WTC11 (cell line): ENCODE results near the gene PAFAH1B2. TPM values are rescaled to one million over a fixed set of nuclear protein-coding genes. Genes with fewer than 3 reads are reported as not detected.

ENCODE experiments used
- ATAC-seq: fragments of 200-7000 bp; cut with Tn5 transposase; 2 replicates; pipeline ENCODE4 v1.10.0; 2021; ENCODE audit warnings: mild to moderate bottlenecking, moderate library complexity
- CTCF ChIA-PET: fragments of 300-600 bp; sonication (Branson Sonifier 250); formaldehyde crosslinking; loops from one replicate; lab custom pipeline; 2021; ENCODE audit warnings: antibody characterized with exemption; lab: Charles Lee
- POLR2A ChIA-PET: fragments of 350-600 bp; sonication (Branson Sonifier 250); formaldehyde crosslinking; loops from one replicate; lab custom pipeline; 2021; ENCODE audit warnings: antibody characterized with exemption; lab: Charles Lee
- DNase-seq: peaks from one replicate; pipeline ENCODE4 v3.0.0; 2021; ENCODE audit warnings: low spot score
- H3K27ac Mint-ChIP-seq: 2 replicates; pipeline ENCODE4 v1.8.0; 2021; ENCODE audit warnings: mixed read lengths
- H3K27me3 Mint-ChIP-seq: 2 replicates; pipeline ENCODE4 v1.8.0; 2021; ENCODE audit warnings: low read depth, mild to moderate bottlenecking, moderate library complexity, mixed read lengths
- H3K36me3 Mint-ChIP-seq: 2 replicates; pipeline ENCODE4 v1.8.0; 2021; ENCODE audit warnings: mixed read lengths
- H3K4me1 Mint-ChIP-seq: 2 replicates; pipeline ENCODE4 v1.8.0; 2022; ENCODE audit warnings: mixed read lengths
- H3K4me3 Mint-ChIP-seq: 2 replicates; pipeline ENCODE4 v1.8.0; 2021; ENCODE audit warnings: mild to moderate bottlenecking, moderate library complexity, mixed read lengths
- H3K9me3 Mint-ChIP-seq: 2 replicates; pipeline ENCODE4 v1.8.0; 2021; ENCODE audit warnings: mixed read lengths
- ESRRA ChIP-seq: sonication (generic); formaldehyde crosslinking; IDR thresholded peaks from 2 replicates; pipeline ENCODE4 v1.8.1; 2022; ENCODE audit warnings: mild to moderate bottlenecking, missing genetic modification reagents, borderline replicate concordance
- ETV6 ChIP-seq: sonication (generic); formaldehyde crosslinking; IDR thresholded peaks from 2 replicates; pipeline ENCODE4 v1.8.1; 2022; ENCODE audit warnings: mild to moderate bottlenecking, missing genetic modification reagents
- FOXJ3 ChIP-seq: sonication (generic); formaldehyde crosslinking; IDR thresholded peaks from 2 replicates; pipeline ENCODE4 v1.9.0; 2021; ENCODE audit warnings: missing genetic modification reagents, mild to moderate bottlenecking, borderline replicate concordance
- FOXK1 ChIP-seq: sonication (generic); formaldehyde crosslinking; IDR thresholded peaks from 2 replicates; pipeline ENCODE4 v1.8.0; 2022; ENCODE audit warnings: mild to moderate bottlenecking, moderate library complexity, missing genetic modification reagents
- FOXP1 ChIP-seq: sonication (generic); formaldehyde crosslinking; IDR thresholded peaks from 2 replicates; pipeline ENCODE4 v1.8.0; 2022; ENCODE audit warnings: missing genetic modification reagents, mild to moderate bottlenecking, moderate library complexity, borderline replicate concordance
- MXD4 ChIP-seq: fragments of 250-450 bp; sonication (Bioruptor Pico); IDR thresholded peaks from 2 replicates; pipeline ENCODE4 v1.8.0; 2021; ENCODE audit warnings: mild to moderate bottlenecking, moderate library complexity, borderline replicate concordance
- MYBL2 ChIP-seq: sonication (generic); formaldehyde crosslinking; IDR thresholded peaks from 2 replicates; pipeline ENCODE4 v1.8.1; 2023; ENCODE audit warnings: mild to moderate bottlenecking, moderate library complexity, missing genetic modification reagents
- NFATC4 ChIP-seq: fragments of 250-450 bp; sonication (Bioruptor Pico); IDR thresholded peaks from 2 replicates; pipeline ENCODE4 v1.9.0; 2021; ENCODE audit warnings: mild to moderate bottlenecking
- NR2C2 ChIP-seq: sonication (generic); formaldehyde crosslinking; IDR thresholded peaks from 2 replicates; pipeline ENCODE4 v1.8.0; 2022; ENCODE audit warnings: mild to moderate bottlenecking, missing genetic modification reagents
- RELA ChIP-seq: sonication (generic); formaldehyde crosslinking; IDR thresholded peaks from 2 replicates; pipeline ENCODE4 v1.8.1; 2022; ENCODE audit warnings: missing genetic modification reagents, mild to moderate bottlenecking, borderline replicate concordance
- RORB ChIP-seq: fragments of 250-450 bp; sonication (Bioruptor Pico); IDR thresholded peaks from 2 replicates; pipeline ENCODE4 v1.9.0; 2021; ENCODE audit warnings: mild to moderate bottlenecking
- SP1 ChIP-seq: sonication (generic); formaldehyde crosslinking; conservative IDR thresholded peaks from 2 replicates; pipeline ENCODE4 v1.8.1; 2022; ENCODE audit warnings: missing genetic modification reagents
- TEAD4 ChIP-seq: sonication (generic); formaldehyde crosslinking; IDR thresholded peaks from 2 replicates; pipeline ENCODE4 v1.8.0; 2022; ENCODE audit warnings: mild to moderate bottlenecking, missing genetic modification reagents
- ZBTB21 ChIP-seq: sonication (generic); formaldehyde crosslinking; IDR thresholded peaks from 2 replicates; pipeline ENCODE4 v1.8.1; 2023; ENCODE audit warnings: mild to moderate bottlenecking, missing genetic modification reagents, borderline replicate concordance
- ZNF121 ChIP-seq: sonication (generic); formaldehyde crosslinking; IDR thresholded peaks from 2 replicates; pipeline ENCODE4 v1.8.0; 2023; ENCODE audit warnings: missing genetic modification reagents
- ZNF416 ChIP-seq: fragments of 250-450 bp; sonication (Bioruptor Pico); IDR thresholded peaks from 2 replicates; pipeline ENCODE4 v1.9.0; 2021; ENCODE audit warnings: mild to moderate bottlenecking, inconsistent platforms
- total RNA-seq: library from RNA; stranded (reverse); gene quantifications from 3 replicates; pipeline ENCODE4 v1.2.3, GENCODE V29; 2021
- TF ChIP-seq, protein P1 (sequence below): sonication (generic); formaldehyde crosslinking; IDR thresholded peaks from 2 replicates; pipeline ENCODE4 v1.8.1; 2023; ENCODE audit warnings: mild to moderate bottlenecking, missing genetic modification reagents, borderline replicate concordance
- TF ChIP-seq, protein P2 (sequence below): sonication (generic); formaldehyde crosslinking; IDR thresholded peaks from 2 replicates; pipeline ENCODE4 v1.8.1; 2023; ENCODE audit warnings: mild to moderate bottlenecking, moderate library complexity, missing genetic modification reagents
- TF ChIP-seq, protein P3 (sequence below): fragments of 250-450 bp; sonication (Bioruptor Pico); IDR thresholded peaks from 2 replicates; pipeline ENCODE4 v1.9.0; 2021; ENCODE audit warnings: mild to moderate bottlenecking
- TF ChIP-seq, protein P4 (sequence below): sonication (generic); formaldehyde crosslinking; IDR thresholded peaks from 2 replicates; pipeline ENCODE4 v1.8.1; 2022; ENCODE audit warnings: mild to moderate bottlenecking, moderate library complexity, missing genetic modification reagents
- TF ChIP-seq, protein P5 (sequence below): sonication (generic); formaldehyde crosslinking; IDR thresholded peaks from 2 replicates; pipeline ENCODE4 v1.8.0; 2022; ENCODE audit warnings: mild to moderate bottlenecking, missing genetic modification reagents
- TF ChIP-seq, protein P6 (sequence below): sonication (generic); formaldehyde crosslinking; IDR thresholded peaks from 2 replicates; pipeline ENCODE4 v1.8.1; 2023; ENCODE audit warnings: mild to moderate bottlenecking, missing genetic modification reagents, moderate library complexity
- TF ChIP-seq, protein P7 (sequence below): sonication (generic); formaldehyde crosslinking; IDR thresholded peaks from 2 replicates; pipeline ENCODE4 v1.8.1; 2022; ENCODE audit warnings: mild to moderate bottlenecking, missing genetic modification reagents, moderate library complexity, borderline replicate concordance
- TF ChIP-seq, protein P8 (sequence below): sonication (generic); formaldehyde crosslinking; IDR thresholded peaks from 2 replicates; pipeline ENCODE4 v1.8.0; 2022; ENCODE audit warnings: mild to moderate bottlenecking, missing genetic modification reagents

Gene PAFAH1B2
- total RNA-seq, 1 experiment from 2014 or later = 138 TPM

DNA sequence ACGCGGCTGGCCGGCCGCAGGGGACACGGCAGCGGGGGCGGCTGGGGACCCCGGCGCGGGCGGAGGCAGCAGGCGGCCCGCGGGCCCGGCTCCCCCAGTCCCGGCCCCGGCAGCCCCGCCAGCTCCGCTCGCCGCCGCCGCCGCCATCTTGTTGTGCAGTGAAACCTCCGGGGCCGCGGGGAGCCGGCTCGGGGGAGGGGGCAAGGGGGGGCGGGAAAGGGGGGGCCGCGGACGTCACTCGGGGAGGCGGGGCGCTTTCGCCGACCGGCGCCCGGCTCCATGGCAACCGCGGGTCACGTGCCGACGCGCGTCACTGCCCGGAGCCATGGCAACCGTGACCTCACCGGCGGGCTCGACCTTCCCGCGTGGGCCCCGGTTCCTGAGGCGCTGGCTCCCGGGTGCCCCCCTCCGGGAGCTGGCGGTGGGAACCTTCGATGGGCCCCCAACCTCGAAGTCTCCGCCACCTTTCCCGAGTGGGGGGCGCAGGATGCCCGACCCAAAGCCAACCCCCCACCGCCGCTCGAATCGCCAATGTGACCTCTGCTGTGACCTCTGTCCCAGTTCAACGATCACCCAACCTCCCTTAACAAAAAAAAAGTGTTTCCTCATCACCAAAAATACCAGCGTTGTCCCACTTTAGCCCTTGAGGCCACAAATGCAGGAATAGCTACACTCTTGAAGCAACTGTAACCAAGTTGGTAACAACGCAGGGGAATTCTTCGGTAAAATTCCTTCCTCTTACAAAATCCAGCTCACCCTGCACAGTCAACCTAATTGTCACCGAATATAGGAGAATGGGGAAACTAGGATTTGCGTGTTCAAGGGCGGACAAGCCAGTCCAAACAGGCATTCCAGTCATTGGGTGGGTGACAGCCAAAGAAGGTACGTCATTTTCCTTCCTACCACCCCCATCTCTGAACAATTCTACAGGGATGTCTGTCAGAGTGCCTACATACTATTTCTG is 45.5 kb upstream of the PAFAH1B2 start, which contains the start of gene SIK3:
Gene SIK3 (minus strand): TSS at position 160 of the 964 bp plus-strand sequence. CDS start 13 bp downstream, at position 147.
- Mint-ChIP-seq H3K9me3 (no peaks in the 10 kb centered on the region), H3K27me3 (no peaks in the 10 kb centered on the region), H3K4me3 (peak within 1 kb of the TSS; percentile 92), H3K36me3 (no peaks in the 10 kb centered on the region), H3K4me1 (peaks cover 40% of the 10 kb centered on the region), H3K27ac (peak within 1 kb of the TSS; percentile 95)
- CTCF ChIA-PET = interaction anchor here (0.5 to 2.1 kb wide), 13 partner anchors 15 to 310 kb away, joined by 3 to 11 read pairs (median 5); partner anchors contain the start of genes APOA5, PAFAH1B2 and ZPR1
- DNase-seq (peak; percentile 90), ATAC-seq (peak; percentile 65)
- POLR2A ChIA-PET = interaction anchor here (0.6 to 1.0 kb wide), 3 partner anchors 45 to 307 kb away, joined by 3 to 7 read pairs (median 3); partner anchors contain the start of genes APOA5 and PAFAH1B2
- no peak for TF ChIP-seq MXD4 (CRISPR knock-in tag)
- TF ChIP-seq FOXP1 = no peak
- TF ChIP-seq, protein P1, sequence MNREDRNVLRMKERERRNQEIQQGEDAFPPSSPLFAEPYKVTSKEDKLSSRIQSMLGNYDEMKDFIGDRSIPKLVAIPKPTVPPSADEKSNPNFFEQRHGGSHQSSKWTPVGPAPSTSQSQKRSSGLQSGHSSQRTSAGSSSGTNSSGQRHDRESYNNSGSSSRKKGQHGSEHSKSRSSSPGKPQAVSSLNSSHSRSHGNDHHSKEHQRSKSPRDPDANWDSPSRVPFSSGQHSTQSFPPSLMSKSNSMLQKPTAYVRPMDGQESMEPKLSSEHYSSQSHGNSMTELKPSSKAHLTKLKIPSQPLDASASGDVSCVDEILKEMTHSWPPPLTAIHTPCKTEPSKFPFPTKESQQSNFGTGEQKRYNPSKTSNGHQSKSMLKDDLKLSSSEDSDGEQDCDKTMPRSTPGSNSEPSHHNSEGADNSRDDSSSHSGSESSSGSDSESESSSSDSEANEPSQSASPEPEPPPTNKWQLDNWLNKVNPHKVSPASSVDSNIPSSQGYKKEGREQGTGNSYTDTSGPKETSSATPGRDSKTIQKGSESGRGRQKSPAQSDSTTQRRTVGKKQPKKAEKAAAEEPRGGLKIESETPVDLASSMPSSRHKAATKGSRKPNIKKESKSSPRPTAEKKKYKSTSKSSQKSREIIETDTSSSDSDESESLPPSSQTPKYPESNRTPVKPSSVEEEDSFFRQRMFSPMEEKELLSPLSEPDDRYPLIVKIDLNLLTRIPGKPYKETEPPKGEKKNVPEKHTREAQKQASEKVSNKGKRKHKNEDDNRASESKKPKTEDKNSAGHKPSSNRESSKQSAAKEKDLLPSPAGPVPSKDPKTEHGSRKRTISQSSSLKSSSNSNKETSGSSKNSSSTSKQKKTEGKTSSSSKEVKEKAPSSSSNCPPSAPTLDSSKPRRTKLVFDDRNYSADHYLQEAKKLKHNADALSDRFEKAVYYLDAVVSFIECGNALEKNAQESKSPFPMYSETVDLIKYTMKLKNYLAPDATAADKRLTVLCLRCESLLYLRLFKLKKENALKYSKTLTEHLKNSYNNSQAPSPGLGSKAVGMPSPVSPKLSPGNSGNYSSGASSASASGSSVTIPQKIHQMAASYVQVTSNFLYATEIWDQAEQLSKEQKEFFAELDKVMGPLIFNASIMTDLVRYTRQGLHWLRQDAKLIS = no peak
- TF ChIP-seq, protein P2, sequence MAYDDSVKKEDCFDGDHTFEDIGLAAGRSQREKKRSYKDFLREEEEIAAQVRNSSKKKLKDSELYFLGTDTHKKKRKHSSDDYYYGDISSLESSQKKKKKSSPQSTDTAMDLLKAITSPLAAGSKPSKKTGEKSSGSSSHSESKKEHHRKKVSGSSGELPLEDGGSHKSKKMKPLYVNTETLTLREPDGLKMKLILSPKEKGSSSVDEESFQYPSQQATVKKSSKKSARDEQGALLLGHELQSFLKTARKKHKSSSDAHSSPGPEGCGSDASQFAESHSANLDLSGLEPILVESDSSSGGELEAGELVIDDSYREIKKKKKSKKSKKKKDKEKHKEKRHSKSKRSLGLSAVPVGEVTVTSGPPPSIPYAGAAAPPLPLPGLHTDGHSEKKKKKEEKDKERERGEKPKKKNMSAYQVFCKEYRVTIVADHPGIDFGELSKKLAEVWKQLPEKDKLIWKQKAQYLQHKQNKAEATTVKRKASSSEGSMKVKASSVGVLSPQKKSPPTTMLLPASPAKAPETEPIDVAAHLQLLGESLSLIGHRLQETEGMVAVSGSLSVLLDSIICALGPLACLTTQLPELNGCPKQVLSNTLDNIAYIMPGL (CRISPR knock-in tag) = peak; percentile 46; the same call in 1 of the 2 replicates
- TF ChIP-seq, protein P3, sequence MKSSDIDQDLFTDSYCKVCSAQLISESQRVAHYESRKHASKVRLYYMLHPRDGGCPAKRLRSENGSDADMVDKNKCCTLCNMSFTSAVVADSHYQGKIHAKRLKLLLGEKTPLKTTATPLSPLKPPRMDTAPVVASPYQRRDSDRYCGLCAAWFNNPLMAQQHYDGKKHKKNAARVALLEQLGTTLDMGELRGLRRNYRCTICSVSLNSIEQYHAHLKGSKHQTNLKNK (CRISPR knock-in tag) = no peak
- TF ChIP-seq ZNF416 (CRISPR knock-in tag) = no peak
- no peak for TF ChIP-seq NFATC4 (CRISPR knock-in tag)
- TF ChIP-seq TEAD4 = no peak
- no peak for TF ChIP-seq RORB (CRISPR knock-in tag)
- TF ChIP-seq, protein P4, sequence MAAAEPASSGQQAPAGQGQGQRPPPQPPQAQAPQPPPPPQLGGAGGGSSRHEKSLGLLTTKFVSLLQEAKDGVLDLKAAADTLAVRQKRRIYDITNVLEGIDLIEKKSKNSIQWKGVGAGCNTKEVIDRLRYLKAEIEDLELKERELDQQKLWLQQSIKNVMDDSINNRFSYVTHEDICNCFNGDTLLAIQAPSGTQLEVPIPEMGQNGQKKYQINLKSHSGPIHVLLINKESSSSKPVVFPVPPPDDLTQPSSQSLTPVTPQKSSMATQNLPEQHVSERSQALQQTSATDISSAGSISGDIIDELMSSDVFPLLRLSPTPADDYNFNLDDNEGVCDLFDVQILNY (CRISPR knock-in tag) = 0 out of 2 replicates have a peak, but pooled peaks have one; percentile 60
- TF ChIP-seq NR2C2 (CRISPR knock-in tag) = no peak
- no peak for TF ChIP-seq RELA (CRISPR knock-in tag)
- TF ChIP-seq ETV6 = 0 out of 2 replicates have a peak, but pooled peaks have one; percentile 47
- TF ChIP-seq, protein P5, sequence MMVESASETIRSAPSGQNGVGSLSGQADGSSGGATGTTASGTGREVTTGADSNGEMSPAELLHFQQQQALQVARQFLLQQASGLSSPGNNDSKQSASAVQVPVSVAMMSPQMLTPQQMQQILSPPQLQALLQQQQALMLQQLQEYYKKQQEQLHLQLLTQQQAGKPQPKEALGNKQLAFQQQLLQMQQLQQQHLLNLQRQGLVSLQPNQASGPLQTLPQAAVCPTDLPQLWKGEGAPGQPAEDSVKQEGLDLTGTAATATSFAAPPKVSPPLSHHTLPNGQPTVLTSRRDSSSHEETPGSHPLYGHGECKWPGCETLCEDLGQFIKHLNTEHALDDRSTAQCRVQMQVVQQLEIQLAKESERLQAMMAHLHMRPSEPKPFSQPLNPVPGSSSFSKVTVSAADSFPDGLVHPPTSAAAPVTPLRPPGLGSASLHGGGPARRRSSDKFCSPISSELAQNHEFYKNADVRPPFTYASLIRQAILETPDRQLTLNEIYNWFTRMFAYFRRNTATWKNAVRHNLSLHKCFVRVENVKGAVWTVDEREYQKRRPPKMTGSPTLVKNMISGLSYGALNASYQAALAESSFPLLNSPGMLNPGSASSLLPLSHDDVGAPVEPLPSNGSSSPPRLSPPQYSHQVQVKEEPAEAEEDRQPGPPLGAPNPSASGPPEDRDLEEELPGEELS (CRISPR knock-in tag) = peak; percentile 7; the same call in 1 of the 2 replicates
- TF ChIP-seq, protein P6, sequence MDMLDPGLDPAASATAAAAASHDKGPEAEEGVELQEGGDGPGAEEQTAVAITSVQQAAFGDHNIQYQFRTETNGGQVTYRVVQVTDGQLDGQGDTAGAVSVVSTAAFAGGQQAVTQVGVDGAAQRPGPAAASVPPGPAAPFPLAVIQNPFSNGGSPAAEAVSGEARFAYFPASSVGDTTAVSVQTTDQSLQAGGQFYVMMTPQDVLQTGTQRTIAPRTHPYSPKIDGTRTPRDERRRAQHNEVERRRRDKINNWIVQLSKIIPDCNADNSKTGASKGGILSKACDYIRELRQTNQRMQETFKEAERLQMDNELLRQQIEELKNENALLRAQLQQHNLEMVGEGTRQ (CRISPR knock-in tag) = peak; percentile 96
- TF ChIP-seq MYBL2 (CRISPR knock-in tag) = no peak
- TF ChIP-seq FOXJ3 (CRISPR knock-in tag) = no peak
- TF ChIP-seq, protein P7, sequence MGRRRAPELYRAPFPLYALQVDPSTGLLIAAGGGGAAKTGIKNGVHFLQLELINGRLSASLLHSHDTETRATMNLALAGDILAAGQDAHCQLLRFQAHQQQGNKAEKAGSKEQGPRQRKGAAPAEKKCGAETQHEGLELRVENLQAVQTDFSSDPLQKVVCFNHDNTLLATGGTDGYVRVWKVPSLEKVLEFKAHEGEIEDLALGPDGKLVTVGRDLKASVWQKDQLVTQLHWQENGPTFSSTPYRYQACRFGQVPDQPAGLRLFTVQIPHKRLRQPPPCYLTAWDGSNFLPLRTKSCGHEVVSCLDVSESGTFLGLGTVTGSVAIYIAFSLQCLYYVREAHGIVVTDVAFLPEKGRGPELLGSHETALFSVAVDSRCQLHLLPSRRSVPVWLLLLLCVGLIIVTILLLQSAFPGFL (CRISPR knock-in tag) = no peak
- no peak for TF ChIP-seq FOXK1 (CRISPR knock-in tag)
- TF ChIP-seq ESRRA = peak; percentile 79; the same call in 1 of the 2 replicates
- no peak for TF ChIP-seq ZBTB21 (CRISPR knock-in tag)
- TF ChIP-seq, protein P8, sequence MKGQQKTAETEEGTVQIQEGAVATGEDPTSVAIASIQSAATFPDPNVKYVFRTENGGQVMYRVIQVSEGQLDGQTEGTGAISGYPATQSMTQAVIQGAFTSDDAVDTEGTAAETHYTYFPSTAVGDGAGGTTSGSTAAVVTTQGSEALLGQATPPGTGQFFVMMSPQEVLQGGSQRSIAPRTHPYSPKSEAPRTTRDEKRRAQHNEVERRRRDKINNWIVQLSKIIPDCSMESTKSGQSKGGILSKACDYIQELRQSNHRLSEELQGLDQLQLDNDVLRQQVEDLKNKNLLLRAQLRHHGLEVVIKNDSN (CRISPR knock-in tag) = peak; percentile 97
- no peak for TF ChIP-seq SP1
- TF ChIP-seq ZNF121 (CRISPR knock-in tag) = no peak
